ENCODE data around the gene ERCC1. TPM values are rescaled to one million over a fixed set of nuclear protein-coding genes. Genes with fewer than 3 reads are reported as not detected.
"Not testable (repeated sequence)": the region's sequence is repeated elsewhere in the genome, so short reads cannot be mapped to it uniquely, and the experiment has no call there.

ERCC1 gene
- total RNA-seq, 1 experiment from 2014 or later, result 121 TPM

- peaks cover 14% of the 10 kb centered on the region for H3K79me2 ChIP-seq (ENCODE audit: low read length)
- no peaks in the 10 kb centered on the region for H3K9me3 ChIP-seq (ENCODE audit: low read length)
- peak overlapping the region; percentile 70; the same call in 1 of the 2 replicates for H3K9ac ChIP-seq (ENCODE audit: low read length)
- H3K4me2 ChIP-seq (ENCODE audit: low read depth, low read length, poor library complexity, severe bottlenecking), result peak overlapping the region; percentile 70
- no peak overlapping the region for H2AFZ ChIP-seq (ENCODE audit: low read length)
- H4K20me1 ChIP-seq (ENCODE audit: insufficient read depth, low read depth, low read length), result no peaks in the 10 kb centered on the region
- peaks cover 10% of the 10 kb centered on the region for H3K36me3 ChIP-seq (ENCODE audit: insufficient read depth, low read length)
- peak overlapping the region; percentile 87 for H3K27ac ChIP-seq (ENCODE audit: low read length)
- no peaks in the 10 kb centered on the region for H3K27me3 ChIP-seq (ENCODE audit: low read length)
- peaks cover 46% of the 10 kb centered on the region for H3K4me1 ChIP-seq (ENCODE audit: low read length)
- peak overlapping the region; percentile 57; the same call in 1 of the 2 replicates for H3K4me3 ChIP-seq (ENCODE audit: low read length)
- H3K9me2 ChIP-seq (replicated peaks; ENCODE audit: insufficient read depth, low read length), result no peaks in the 10 kb centered on the region
- DNase-seq, result no peak
Observed at GRCh38 chr19:45420356-45420755, 3.4 kb downstream of the ERCC1 start.

DNA sequence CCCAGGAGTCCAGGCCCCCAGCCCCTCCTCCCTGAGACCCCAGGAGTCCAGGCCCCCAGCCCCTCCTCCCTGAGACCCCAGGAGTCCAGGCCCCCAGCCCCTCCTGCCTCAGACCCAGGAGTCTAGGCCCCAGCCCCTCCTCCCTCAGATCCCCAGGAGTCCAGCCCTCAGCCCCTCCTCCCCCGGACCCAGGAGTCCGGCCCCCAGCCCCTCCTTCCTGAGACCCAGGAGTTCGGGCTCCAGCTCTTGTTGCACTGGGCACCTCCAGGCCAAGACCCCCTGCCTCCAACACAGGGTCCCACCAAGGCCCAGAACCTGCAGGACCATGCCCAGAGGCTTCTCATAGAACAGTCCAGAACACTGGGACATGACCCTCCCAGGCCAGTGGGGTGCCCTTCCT lies 3.8 kb downstream of the ERCC1 start:
- Histone ChIP-seq H3K27ac (ENCODE audit: low read length) (peak overlapping the region; percentile 87), H3K4me1 (ENCODE audit: low read length) (peaks cover 44% of the 10 kb centered on the region), H3K4me3 (ENCODE audit: low read length) (peak overlapping the region; percentile 57; the same call in 1 of the 2 replicates), H3K9ac (ENCODE audit: low read length) (peak overlapping the region; percentile 70), H2AFZ (ENCODE audit: low read length) (no peak overlapping the region), H3K36me3 (ENCODE audit: insufficient read depth, low read length) (peaks cover 10% of the 10 kb centered on the region), H3K4me2 (ENCODE audit: low read depth, low read length, poor library complexity, severe bottlenecking) (peak overlapping the region; percentile 70), H3K9me2 (replicated peaks; ENCODE audit: insufficient read depth, low read length) (no peaks in the 10 kb centered on the region), H4K20me1 (ENCODE audit: insufficient read depth, low read depth, low read length) (no peaks in the 10 kb centered on the region), H3K79me2 (ENCODE audit: low read length) (peaks cover 14% of the 10 kb centered on the region), H3K9me3 (ENCODE audit: low read length) (no peaks in the 10 kb centered on the region), H3K27me3 (ENCODE audit: low read length) (no peaks in the 10 kb centered on the region)
- DNase-seq, result no peak

DNA sequence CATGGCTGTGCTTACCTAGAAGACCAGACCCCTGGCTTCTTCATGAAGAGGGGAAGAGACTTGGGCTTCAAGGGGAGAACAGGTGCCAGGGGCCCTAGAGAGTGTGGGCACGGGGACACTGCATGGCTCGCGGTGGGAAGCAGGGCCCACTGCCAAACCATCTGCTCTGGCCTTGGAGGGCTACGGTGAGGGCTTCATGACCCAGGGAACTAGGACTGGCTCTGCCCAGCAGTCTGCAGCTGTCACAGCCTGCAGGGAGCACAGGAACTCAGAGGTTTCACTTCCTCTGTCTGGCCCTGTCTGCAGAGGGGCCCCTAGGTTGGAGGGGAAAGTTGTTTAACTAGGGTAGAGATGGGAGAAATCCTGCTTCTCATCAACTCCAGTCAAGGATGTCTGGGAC lies 4.3 kb downstream of the ERCC1 start:
- Histone ChIP-seq H3K4me2 (ENCODE audit: low read depth, low read length, poor library complexity, severe bottlenecking) (peak overlapping the region; percentile 70), H3K9me2 (replicated peaks; ENCODE audit: insufficient read depth, low read length) (no peaks in the 10 kb centered on the region), H3K4me3 (ENCODE audit: low read length) (peak overlapping the region; percentile 57; the same call in 1 of the 2 replicates)

DNA sequence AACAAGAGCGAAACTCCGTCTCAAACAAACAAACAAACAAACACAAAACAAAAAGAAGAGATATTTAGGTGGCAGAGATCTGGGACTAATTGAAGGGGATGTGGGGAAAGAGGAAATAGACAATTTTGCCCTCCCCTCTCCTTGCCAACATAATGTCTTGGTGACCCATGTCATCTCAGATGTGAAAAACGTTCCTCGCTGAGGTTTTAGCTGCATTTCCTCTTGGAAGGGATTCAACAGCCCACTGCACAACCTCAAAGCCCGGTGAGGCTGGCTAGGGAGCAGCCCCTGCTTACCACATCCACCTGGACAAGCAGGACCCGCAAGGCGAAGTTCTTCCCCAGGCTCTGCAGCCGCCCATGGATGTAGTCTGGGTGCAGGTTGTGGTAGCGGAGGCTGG lies 4.9 kb downstream of the ERCC1 start:
- H3K4me2 ChIP-seq (ENCODE audit: low read depth, low read length, poor library complexity, severe bottlenecking), result peak overlapping the region; percentile 70
- H3K4me1 ChIP-seq (ENCODE audit: low read length), result peaks cover 33% of the 10 kb centered on the region
- peak overlapping the region; percentile 87 for H3K27ac ChIP-seq (ENCODE audit: low read length)
- H3K36me3 ChIP-seq (ENCODE audit: insufficient read depth, low read length), result peaks cover 11% of the 10 kb centered on the region
- H3K79me2 ChIP-seq (ENCODE audit: low read length), result peaks cover 14% of the 10 kb centered on the region
- no peak overlapping the region for H2AFZ ChIP-seq (ENCODE audit: low read length)
- H3K9me3 ChIP-seq (ENCODE audit: low read length), result no peaks in the 10 kb centered on the region
- no peaks in the 10 kb centered on the region for H3K9me2 ChIP-seq (replicated peaks; ENCODE audit: insufficient read depth, low read length)
- H3K27me3 ChIP-seq (ENCODE audit: low read length), result no peaks in the 10 kb centered on the region
- H4K20me1 ChIP-seq (ENCODE audit: insufficient read depth, low read depth, low read length), result no peaks in the 10 kb centered on the region
- no peak for DNase-seq
- peak overlapping the region; percentile 57; the same call in 1 of the 2 replicates for H3K4me3 ChIP-seq (ENCODE audit: low read length)
- peak overlapping the region; percentile 70 for H3K9ac ChIP-seq (ENCODE audit: low read length)

More for the DNA sequence above, 4.3 kb downstream of the ERCC1 start:
- no peaks in the 10 kb centered on the region for H3K27me3 ChIP-seq (ENCODE audit: low read length)
- peak overlapping the region; percentile 70 for H3K9ac ChIP-seq (ENCODE audit: low read length)
- H3K36me3 ChIP-seq (ENCODE audit: insufficient read depth, low read length), result peaks cover 10% of the 10 kb centered on the region
- peaks cover 39% of the 10 kb centered on the region for H3K4me1 ChIP-seq (ENCODE audit: low read length)
- H2AFZ ChIP-seq (ENCODE audit: low read length), result no peak overlapping the region
- H4K20me1 ChIP-seq (ENCODE audit: insufficient read depth, low read depth, low read length), result no peaks in the 10 kb centered on the region
- peak overlapping the region; percentile 87 for H3K27ac ChIP-seq (ENCODE audit: low read length)
- H3K79me2 ChIP-seq (ENCODE audit: low read length), result peaks cover 14% of the 10 kb centered on the region
- peak; percentile 90 for DNase-seq
- no peaks in the 10 kb centered on the region for H3K9me3 ChIP-seq (ENCODE audit: low read length)

DNA sequence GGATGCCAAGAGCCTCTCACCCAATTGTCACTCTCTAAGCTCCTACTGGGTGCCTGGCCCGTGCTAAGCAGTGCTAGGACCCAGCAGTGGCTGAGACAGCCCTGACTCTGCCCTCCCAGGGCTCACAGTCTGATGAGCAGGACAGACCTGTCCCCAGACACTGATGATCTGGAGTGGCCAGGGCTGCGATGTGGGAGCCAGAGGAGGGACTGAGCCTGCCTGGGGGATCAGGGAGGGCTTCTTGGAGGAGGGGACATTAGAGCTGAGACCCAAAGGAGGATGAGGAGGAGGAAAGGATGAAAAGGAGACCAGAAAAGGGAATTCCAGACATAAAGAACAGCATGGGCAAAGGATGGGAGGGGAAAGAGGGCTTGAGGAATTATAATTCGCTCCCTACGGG lies 6.6 kb downstream of the ERCC1 start:
- Histone ChIP-seq H3K9me3 (ENCODE audit: low read length) (no peaks in the 10 kb centered on the region), H4K20me1 (ENCODE audit: insufficient read depth, low read depth, low read length) (no peaks in the 10 kb centered on the region), H3K27me3 (ENCODE audit: low read length) (no peaks in the 10 kb centered on the region), H3K36me3 (ENCODE audit: insufficient read depth, low read length) (peaks cover 16% of the 10 kb centered on the region), H3K4me3 (ENCODE audit: low read length) (no peak overlapping the region), H3K4me2 (ENCODE audit: low read depth, low read length, poor library complexity, severe bottlenecking) (no peak overlapping the region), H3K27ac (ENCODE audit: low read length) (no peak overlapping the region), H3K9me2 (replicated peaks; ENCODE audit: insufficient read depth, low read length) (no peaks in the 10 kb centered on the region), H2AFZ (ENCODE audit: low read length) (no peak overlapping the region), H3K79me2 (ENCODE audit: low read length) (peaks cover 4% of the 10 kb centered on the region), H3K4me1 (ENCODE audit: low read length) (peaks cover 23% of the 10 kb centered on the region), H3K9ac (ENCODE audit: low read length) (no peak overlapping the region)
- no peak for DNase-seq

- Histone ChIP-seq H3K4me3 (ENCODE audit: low read length) (no peak overlapping the region), H3K4me1 (ENCODE audit: low read length) (peaks cover 8% of the 10 kb centered on the region), H3K27me3 (ENCODE audit: low read length) (no peaks in the 10 kb centered on the region), H3K36me3 (ENCODE audit: insufficient read depth, low read length) (peaks cover 18% of the 10 kb centered on the region), H4K20me1 (ENCODE audit: insufficient read depth, low read depth, low read length) (no peaks in the 10 kb centered on the region), H3K4me2 (ENCODE audit: low read depth, low read length, poor library complexity, severe bottlenecking) (no peak overlapping the region), H3K79me2 (ENCODE audit: low read length) (no peaks in the 10 kb centered on the region), H3K9me3 (ENCODE audit: low read length) (no peaks in the 10 kb centered on the region), H3K27ac (ENCODE audit: low read length) (no peak overlapping the region), H3K9ac (ENCODE audit: low read length) (no peak overlapping the region), H2AFZ (ENCODE audit: low read length) (no peak overlapping the region), H3K9me2 (replicated peaks; ENCODE audit: insufficient read depth, low read length) (no peaks in the 10 kb centered on the region)
- DNase-seq, result no peak
Observed at GRCh38 chr19:45414468-45414867, 9.2 kb downstream of the ERCC1 start.

GRCh38 chr19:45413497-45413896 lies 10.2 kb downstream of the ERCC1 start:
- H3K9ac ChIP-seq (ENCODE audit: low read length), result no peak overlapping the region
- peaks cover 18% of the 10 kb centered on the region for H3K36me3 ChIP-seq (ENCODE audit: insufficient read depth, low read length)
- no peaks in the 10 kb centered on the region for H3K9me3 ChIP-seq (ENCODE audit: low read length)
- no peak overlapping the region for H3K4me2 ChIP-seq (ENCODE audit: low read depth, low read length, poor library complexity, severe bottlenecking)
- peaks cover 3% of the 10 kb centered on the region; the same call in 1 of the 2 replicates for H3K79me2 ChIP-seq (ENCODE audit: low read length)
- no peak overlapping the region for H2AFZ ChIP-seq (ENCODE audit: low read length)
- H3K27ac ChIP-seq (ENCODE audit: low read length), result no peak overlapping the region
- no peaks in the 10 kb centered on the region for H4K20me1 ChIP-seq (ENCODE audit: insufficient read depth, low read depth, low read length)
- no peak for DNase-seq
- H3K9me2 ChIP-seq (replicated peaks; ENCODE audit: insufficient read depth, low read length), result no peaks in the 10 kb centered on the region
- H3K4me1 ChIP-seq (ENCODE audit: low read length), result no peaks in the 10 kb centered on the region
- H3K4me3 ChIP-seq (ENCODE audit: low read length), result no peak overlapping the region
- no peaks in the 10 kb centered on the region for H3K27me3 ChIP-seq (ENCODE audit: low read length)

GRCh38 chr19:45410330-45410729 lies 13.4 kb downstream of the ERCC1 start:
- DNase-seq; H3K9ac ChIP-seq (ENCODE audit: low read length); H3K27me3 ChIP-seq (ENCODE audit: low read length): not testable (repeated sequence)

More at GRCh38 chr19:45410330-45410729, 13.4 kb downstream of the ERCC1 start:
- not testable (repeated sequence) for H3K9me3 ChIP-seq (ENCODE audit: low read length); H3K27ac ChIP-seq (ENCODE audit: low read length); H2AFZ ChIP-seq (ENCODE audit: low read length); H4K20me1 ChIP-seq (ENCODE audit: insufficient read depth, low read depth, low read length); H3K4me3 ChIP-seq (ENCODE audit: low read length); H3K4me2 ChIP-seq (ENCODE audit: low read depth, low read length, poor library complexity, severe bottlenecking); H3K36me3 ChIP-seq (ENCODE audit: insufficient read depth, low read length); H3K9me2 ChIP-seq (replicated peaks; ENCODE audit: insufficient read depth, low read length)
- Histone ChIP-seq H3K4me1 (ENCODE audit: low read length) (peaks cover 20% of the 10 kb centered on the region), H3K79me2 (ENCODE audit: low read length) (peaks cover 21% of the 10 kb centered on the region)

Measured in Karpas-422 (cell line).